Measurements from ENCODE around the gene GPR39.

The GPR39 gene

DNA sequence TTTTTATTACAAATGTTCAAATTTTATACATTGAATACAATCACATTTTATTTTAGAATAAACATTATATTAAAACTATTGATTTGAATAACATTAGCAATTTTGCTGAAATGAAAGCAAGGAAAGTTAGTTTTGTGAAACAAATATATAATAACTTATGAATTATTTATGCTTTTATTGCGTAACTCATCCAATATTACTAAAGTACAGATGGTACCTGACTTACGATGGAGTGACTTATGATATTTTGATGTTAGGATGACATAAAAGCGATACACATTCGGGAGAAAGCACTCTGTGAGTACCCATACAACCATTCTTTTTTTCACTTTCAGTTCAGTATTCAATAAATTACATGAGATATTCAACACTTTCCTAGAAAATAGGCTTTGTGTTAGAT lies 26.5 kb downstream of the GPR39 start:
- TF ChIP-seq ZNF274 (IDR thresholded peaks at IDR 0.05; ENCODE audit: low read depth, low read length) = no peak
- no peak overlapping the region for H3K4me3 ChIP-seq (ENCODE audit: low read length)

- no peak for TF ChIP-seq ZNF274 (IDR thresholded peaks at IDR 0.05; ENCODE audit: low read depth, low read length)
- H3K4me3 ChIP-seq (ENCODE audit: low read length) = no peak overlapping the region
These were observed 29.8 kb downstream of the GPR39 start for GRCh38 chr2:132446444-132446843.

DNA sequence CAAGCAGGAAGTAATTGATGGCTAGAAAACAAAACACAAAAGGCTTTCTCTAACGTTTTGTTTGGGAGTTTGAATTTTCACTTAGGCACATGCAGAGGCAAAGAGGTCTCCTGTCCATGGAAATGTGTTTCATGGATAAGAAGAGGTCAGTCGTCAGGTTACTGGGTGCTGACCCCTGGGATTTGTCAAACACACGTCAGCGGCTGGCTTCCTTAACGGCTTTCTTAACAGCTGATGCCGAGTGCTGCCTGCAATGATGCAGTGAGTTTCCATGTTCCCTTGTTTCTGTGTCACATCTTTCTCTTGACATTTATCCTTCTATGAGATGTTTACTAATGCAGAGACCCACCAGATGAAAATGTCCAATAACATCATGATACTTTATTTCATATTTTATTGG lies 31.7 kb downstream of the GPR39 start:
- H3K4me3 ChIP-seq (ENCODE audit: low read length) = no peak overlapping the region
- no peak for TF ChIP-seq ZNF274 (IDR thresholded peaks at IDR 0.05; ENCODE audit: low read depth, low read length)

GRCh38 chr2:132448771-132449170 lies 32.2 kb downstream of the GPR39 start:
- TF ChIP-seq ZNF274 (IDR thresholded peaks at IDR 0.05; ENCODE audit: low read depth, low read length) = no peak
- H3K4me3 ChIP-seq (ENCODE audit: low read length) = no peak overlapping the region

- H3K4me3 ChIP-seq (ENCODE audit: low read length) = no peak overlapping the region
These were observed 33.3 kb downstream of the GPR39 start for GRCh38 chr2:132449868-132450267.

DNA sequence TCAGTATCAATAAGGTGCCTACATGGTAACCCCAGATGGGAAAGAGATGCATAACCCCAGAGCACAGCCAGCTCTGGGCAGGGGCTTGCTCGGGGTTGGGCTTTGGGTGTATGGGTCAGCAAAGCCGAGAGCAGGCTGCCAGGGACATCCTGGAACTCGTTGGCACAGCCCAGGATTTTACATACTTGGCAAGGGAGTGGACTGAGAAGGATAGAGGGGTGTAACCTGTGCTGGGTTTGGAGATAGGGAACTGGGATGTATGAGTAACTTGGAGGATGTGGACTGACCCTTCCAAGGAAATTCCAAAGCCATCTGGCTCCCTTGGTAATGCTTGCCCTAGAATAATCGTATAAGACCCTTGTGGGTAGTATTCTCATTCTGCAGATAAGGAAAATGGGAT lies 44.2 kb downstream of the GPR39 start:
- no peak overlapping the region for H3K4me3 ChIP-seq (ENCODE audit: low read length)
- TF ChIP-seq ZNF274 (IDR thresholded peaks at IDR 0.05; ENCODE audit: low read depth, low read length) = no peak

More at GRCh38 chr2:132449868-132450267, 33.3 kb downstream of the GPR39 start:
- TF ChIP-seq ZNF274 (IDR thresholded peaks at IDR 0.05; ENCODE audit: low read depth, low read length) = no peak

DNA sequence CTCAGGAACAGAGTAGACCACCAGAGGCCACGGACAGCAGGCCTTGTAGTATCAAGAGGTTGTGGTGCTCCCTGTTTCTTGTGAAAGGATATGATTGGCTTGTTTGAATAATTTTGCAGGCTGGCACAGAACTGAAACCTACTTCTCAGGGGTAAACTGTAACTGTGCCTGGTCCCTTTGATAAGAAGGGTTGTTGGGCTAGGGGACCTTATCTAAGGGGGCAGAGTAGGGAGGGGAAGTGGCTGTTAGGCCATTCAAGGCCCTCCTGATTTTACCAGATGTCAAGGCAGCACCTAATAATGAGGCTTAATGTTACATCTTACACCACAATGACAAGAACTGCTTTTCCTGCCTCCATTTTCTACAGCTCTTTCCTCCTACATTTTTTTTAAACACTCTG lies 45.6 kb downstream of the GPR39 start:
- TF ChIP-seq ZNF274 (IDR thresholded peaks at IDR 0.05; ENCODE audit: low read depth, low read length) = no peak
- H3K4me3 ChIP-seq (ENCODE audit: low read length) = no peak overlapping the region

DNA sequence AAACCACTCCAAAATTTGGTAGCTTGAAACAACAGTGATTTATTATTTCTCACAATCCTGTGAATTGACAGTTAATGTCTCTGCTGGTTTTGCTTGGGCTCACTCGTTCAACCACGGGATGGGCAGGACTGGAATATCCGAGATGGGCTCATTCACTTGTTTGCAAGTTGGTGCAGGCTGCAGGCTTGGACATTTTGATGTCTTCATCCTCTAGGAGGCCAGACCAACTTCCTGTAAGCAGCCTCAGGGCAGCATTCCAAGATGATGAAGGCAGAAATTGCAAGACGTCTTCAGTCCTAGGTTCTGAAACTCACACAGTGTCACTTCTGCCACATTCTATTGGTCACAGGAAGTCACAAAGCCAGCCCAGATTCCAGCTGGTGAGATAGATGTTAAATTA lies 47.1 kb downstream of the GPR39 start:
- no peak for TF ChIP-seq ZNF274 (IDR thresholded peaks at IDR 0.05; ENCODE audit: low read depth, low read length)
- H3K4me3 ChIP-seq (ENCODE audit: low read length) = no peak overlapping the region

GRCh38 chr2:132465917-132466316 lies 49.3 kb downstream of the GPR39 start:
- no peak overlapping the region for H3K4me3 ChIP-seq (ENCODE audit: low read length)
- TF ChIP-seq ZNF274 (IDR thresholded peaks at IDR 0.05; ENCODE audit: low read depth, low read length) = no peak

DNA sequence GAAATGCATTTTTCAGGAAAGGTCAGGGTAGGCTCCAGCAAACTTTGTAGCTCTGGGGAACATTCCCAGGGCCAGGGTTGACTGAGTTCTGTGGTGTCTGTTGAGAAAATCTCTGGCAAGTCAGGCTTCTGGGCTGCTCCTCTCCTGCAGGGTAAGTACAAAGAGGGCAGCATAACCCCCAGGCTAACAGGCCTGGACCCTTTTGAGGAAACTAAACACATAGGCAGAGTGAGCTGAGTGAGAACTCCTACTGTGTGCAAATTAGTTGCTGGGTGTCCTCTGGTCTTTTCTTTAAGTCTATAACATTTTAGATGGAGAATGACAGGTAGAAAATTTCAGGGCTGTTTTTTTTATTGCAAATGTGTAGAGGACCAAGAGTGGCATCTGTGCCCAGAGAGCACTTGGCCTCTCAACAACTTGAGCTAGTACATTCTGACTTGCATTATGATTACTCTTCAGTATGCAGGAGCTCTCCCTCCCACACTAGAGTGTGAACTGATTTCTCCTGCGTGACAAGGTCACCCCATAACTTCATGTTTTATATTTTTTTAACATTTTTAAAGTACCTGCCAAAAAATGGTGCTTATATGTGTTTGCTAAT lies 49.9 kb downstream of the GPR39 start:
- peak; percentile 82 for TF ChIP-seq ZNF274 (IDR thresholded peaks at IDR 0.05; ENCODE audit: low read depth, low read length)
- H3K4me3 ChIP-seq (ENCODE audit: low read length) = no peak overlapping the region

DNA sequence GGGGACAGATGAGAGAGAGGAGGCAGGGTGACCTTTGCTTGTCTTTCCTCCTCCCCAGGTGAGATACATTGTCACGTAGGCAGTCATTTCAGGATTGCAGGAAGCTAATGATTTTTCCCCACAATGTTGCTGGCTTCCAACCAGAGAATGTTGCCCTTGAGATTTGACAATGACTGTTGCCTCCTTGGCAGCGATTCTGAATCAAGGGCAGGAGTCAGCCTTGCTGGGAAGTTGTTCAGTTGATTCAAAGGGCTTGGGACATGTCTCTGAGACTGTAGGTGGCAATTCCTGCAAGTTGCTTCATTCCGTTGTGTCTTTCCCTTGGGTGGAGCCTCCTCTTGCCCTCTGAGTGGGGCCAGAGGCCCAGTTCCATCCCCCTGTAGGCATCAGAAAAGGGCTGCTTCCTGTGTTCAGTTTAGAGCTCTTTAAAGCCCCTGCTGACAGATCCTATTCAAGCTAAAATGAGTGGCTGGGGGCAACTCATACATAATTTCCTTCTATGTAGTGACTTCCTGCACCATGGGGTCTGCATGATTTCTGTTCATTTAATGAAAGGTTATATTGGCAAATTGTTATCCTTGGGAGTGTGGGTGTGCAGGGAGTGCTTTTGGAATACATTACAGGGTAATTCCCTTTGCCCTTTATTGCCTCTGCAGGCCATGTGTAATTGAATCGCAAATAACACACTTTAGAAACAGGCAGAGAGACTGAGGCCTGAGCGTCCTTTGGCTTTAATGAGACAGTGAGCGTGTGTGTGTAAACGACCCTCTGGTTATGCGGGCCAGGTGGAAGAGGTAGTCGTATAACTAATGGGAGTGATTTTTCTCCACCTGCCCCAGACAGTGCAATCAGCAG lies 52.4 kb downstream of the GPR39 start:
- TF ChIP-seq ZNF274 (IDR thresholded peaks at IDR 0.05; ENCODE audit: low read depth, low read length) = no peak
- H3K4me3 ChIP-seq (ENCODE audit: low read length) = no peak overlapping the region

- TF ChIP-seq ZNF274 (IDR thresholded peaks at IDR 0.05; ENCODE audit: low read depth, low read length) = no peak
- H3K4me3 ChIP-seq (ENCODE audit: low read length) = no peak overlapping the region
These were observed 54.1 kb downstream of the GPR39 start for GRCh38 chr2:132470746-132471145.

DNA sequence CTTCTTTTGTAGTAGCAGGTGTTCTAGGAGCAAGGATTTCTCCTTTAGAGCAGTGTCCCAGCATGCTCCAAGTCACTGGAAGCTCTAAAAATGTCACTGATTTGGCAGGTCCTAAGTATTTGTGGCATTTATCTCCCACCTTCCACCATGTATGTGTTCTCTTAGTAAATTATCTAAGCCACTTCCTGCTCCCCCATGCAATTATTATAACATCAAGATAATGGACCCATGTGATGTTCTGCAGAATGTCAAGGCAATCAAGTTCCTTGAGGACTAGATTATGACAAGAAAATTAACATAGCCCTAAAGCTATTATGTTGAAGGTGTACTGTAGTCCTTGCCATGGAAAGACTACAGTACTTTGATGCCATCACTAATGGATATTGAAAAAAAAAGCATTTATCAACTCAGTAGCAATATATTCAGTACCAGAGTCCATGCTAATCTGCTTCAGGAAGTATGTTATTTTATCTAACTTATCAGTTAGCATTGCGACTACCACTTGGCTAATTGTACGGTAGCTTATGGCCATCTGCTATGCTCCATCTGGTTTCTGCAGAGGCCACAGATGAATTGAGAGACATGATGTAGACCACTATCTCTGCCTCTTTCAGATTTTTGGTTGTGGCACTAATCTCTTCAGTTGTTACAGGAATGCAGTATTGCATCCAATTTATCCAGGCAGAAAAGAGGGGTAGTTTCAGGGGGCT lies 56.7 kb downstream of the GPR39 start:
- no peak overlapping the region for H3K4me3 ChIP-seq (ENCODE audit: low read length)
- TF ChIP-seq ZNF274 (IDR thresholded peaks at IDR 0.05; ENCODE audit: low read depth, low read length) = no peak

- TF ChIP-seq ZNF274 (IDR thresholded peaks at IDR 0.05; ENCODE audit: low read depth, low read length) = no peak
- no peak overlapping the region for H3K4me3 ChIP-seq (ENCODE audit: low read length)
These were observed 59.0 kb downstream of the GPR39 start for GRCh38 chr2:132475615-132476014.

GRCh38 chr2:132477436-132477835 lies 60.8 kb downstream of the GPR39 start:
- H3K4me3 ChIP-seq (ENCODE audit: low read length) = no peak overlapping the region
- TF ChIP-seq ZNF274 (IDR thresholded peaks at IDR 0.05; ENCODE audit: low read depth, low read length) = no peak

Measured in GM08714 (cell line).